K562 treated with DMSO at 1 percent for 4 hours (cell line): ENCODE data around the gene CXCL5. TPM values are rescaled to one million over a fixed set of nuclear protein-coding genes. Genes with fewer than 3 reads are reported as not detected.

Source experiments
- total RNA-seq: library from RNA; unstranded; fragments of 300-600 nt; gene quantifications from 2 replicates; pipeline ENCODE4 v1.2.3, GENCODE V29; 2022; ENCODE audit not compliant: insufficient read depth

CXCL5 gene
- total RNA-seq, result not detected in 2 replicates

GRCh38 chr4:73998040-73999011, at the start of gene CXCL5:
CXCL5 (minus strand) TSS chr4:73998677; CDS start chr4:73998581, 96 bp downstream.

DNA sequence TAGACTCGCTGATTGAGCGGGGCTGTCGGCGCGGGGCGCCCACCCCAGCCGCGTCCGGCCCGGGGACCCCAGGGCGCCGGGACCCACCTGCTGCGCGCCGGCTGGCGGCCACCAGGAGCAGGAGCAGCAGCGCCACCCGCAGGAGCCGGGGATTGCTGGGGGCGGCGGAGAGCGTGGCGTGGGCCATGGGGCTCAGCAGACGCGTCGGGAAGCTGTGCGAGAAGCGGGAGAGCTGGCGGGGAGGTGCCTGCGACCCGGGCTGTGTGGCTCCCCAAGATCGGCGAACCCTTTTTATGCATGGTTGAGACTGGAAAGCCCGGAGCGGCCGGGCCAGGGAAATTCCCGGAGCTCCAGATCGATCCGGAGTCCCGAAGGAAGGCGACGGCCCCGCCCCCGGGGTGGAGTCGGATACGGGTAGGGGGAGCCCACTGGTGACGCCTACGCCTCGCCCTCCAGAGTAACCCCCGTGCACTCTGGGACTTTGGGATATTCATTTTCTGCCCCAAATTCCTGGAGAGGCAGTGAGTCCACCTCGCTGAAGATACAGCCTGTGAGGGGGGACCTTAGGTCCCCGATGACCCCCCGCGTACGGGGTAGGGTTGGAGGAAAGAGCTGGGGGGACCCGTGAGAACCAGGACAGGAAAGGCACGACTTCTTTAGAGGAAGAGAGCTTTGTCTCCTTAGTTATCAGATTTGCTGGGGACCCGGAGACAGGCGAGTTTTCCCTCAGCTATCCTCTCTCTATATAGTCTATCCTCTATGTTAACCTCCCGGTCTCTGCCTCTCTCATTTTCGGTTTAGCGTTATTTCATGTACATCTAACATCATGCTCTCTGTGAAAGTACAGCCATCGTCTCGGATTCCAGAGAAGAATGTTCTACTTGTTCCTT, 40.2 kb upstream of the CXCL5 start, which contains the start of gene CXCL3:
Gene CXCL3, minus strand, starts transcription at position 265 of the 890 bp plus-strand sequence. Its CDS starts 78 bp downstream, at position 187.

DNA sequence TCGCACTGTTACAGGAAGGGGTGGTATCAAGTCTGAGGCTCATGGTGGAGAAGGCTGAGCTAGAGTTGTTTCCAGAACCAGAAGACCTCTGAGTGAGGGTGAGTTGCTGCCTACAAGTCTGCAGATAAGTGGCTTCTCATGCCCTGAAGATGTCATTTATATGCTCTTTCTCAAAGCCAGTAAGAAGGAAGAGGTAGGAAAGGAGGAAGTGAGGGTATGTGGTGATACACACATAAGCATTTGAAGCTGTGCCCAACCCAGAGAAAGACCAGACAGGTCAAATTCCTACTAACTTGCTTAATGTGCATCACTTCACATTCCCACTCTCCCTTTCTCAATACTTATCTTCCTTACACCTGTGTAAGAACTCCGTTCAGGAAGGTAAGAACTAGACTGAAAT, 10.4 kb downstream of the CXCL5 start, which contains the start of gene PPBP:
Gene PPBP, minus strand, starts transcription at position 130 of the 400 bp plus-strand sequence. Its CDS starts 87 bp downstream, at position 43.

Other genes with a start within 250 kb of the CXCL5 start
- not detected in 2 replicates for gene CXCL6, start 162.0 kb downstream of the CXCL5 start, total RNA-seq
- not detected in 2 replicates for gene PF4V1, start 145.4 kb downstream of the CXCL5 start, total RNA-seq
- gene CXCL1, start 129.3 kb downstream of the CXCL5 start, total RNA-seq, result not detected in 2 replicates
- gene PF4, start 16.6 kb downstream of the CXCL5 start, total RNA-seq, result not detected in 2 replicates
- 4.4 TPM in 1 of 2 replicates, not detected in the other for gene PPBP, start 10.5 kb downstream of the CXCL5 start, total RNA-seq
- gene CXCL3, start 40.0 kb upstream of the CXCL5 start, total RNA-seq, result 4.4 and 6.3 TPM in 2 replicates
- 1.6 and 4.0 TPM in 2 replicates for gene CXCL2, start 100.5 kb upstream of the CXCL5 start, total RNA-seq
- 6.2 and 8.8 TPM in 2 replicates for gene MTHFD2L, start 159.4 kb upstream of the CXCL5 start, total RNA-seq